ENCODE measurements around the gene COL9A3.

The COL9A3 gene

DNA sequence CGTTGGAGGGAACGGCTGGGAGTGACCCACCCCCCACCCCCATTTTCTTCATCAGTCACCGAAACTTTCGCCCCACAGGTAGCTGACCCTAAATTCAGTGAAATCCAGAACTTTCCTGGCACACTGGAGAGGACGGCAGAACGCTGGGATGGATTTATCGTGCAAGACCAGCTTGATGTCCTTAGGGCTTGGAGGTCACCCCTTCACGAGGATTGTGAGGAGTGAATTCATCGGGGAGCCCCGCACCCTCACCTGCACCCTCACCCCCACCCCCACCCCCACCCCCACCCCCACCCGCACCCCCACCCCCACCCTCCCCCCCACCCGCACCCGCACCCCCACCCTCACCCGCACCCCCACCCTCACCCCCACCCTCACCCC lies 58.1 kb downstream of the COL9A3 start:
- H3K14ac ChIP-seq (ENCODE audit: low read length), result no peak overlapping the region
- no peak overlapping the region for H2BK15ac ChIP-seq (ENCODE audit: low read length)
- H3K36me3 ChIP-seq (replicated peaks in 1 of 2; ENCODE audit: control insufficient read depth in 2 of 2, insufficient read depth in 2 of 2, low read length in 2 of 2), result peaks cover 2 to 3% of the 10 kb centered on the region in 2 donors
- no CpG with 5 or more reads among the region's 14 CpGs for WGBS, 2 donors (ENCODE audit: extremely low coverage in 2 of 2, insufficient read length in 2 of 2, insufficient replicate concordance in 1 of 2)
- no peak overlapping the region for H3K4ac ChIP-seq (ENCODE audit: low read length)
- no peak overlapping the region for H3K9ac ChIP-seq (ENCODE audit: low read depth, low read length, poor library complexity)
- H2BK12ac ChIP-seq (ENCODE audit: low read length), result no peak overlapping the region
- no peak overlapping the region for H2BK5ac ChIP-seq (ENCODE audit: low read length)
- peaks cover 0 to 8% of the 10 kb centered on the region in 2 donors for H3K4me1 ChIP-seq (ENCODE audit: control insufficient read depth in 2 of 2, insufficient read depth in 1 of 2, low read depth in 1 of 2, low read length in 2 of 2)
- H2AK5ac ChIP-seq (ENCODE audit: low read depth, low read length), result no peak overlapping the region
- no peak overlapping the region for H3K4me3 ChIP-seq (ENCODE audit: low read length in 2 of 2)
- no peak overlapping the region for H3K23ac ChIP-seq (ENCODE audit: low read depth, low read length, poor library complexity)
- DNase-seq (ENCODE audit: low spot score), result no peak
- no peak overlapping the region for H3K27ac ChIP-seq (replicated peaks; ENCODE audit: low read length)
- no peak overlapping the region for H2BK120ac ChIP-seq (ENCODE audit: low read depth, low read length)
- H4K8ac ChIP-seq (ENCODE audit: low read depth, low read length), result no peak overlapping the region
- no peak overlapping the region for H3K18ac ChIP-seq (ENCODE audit: low read length)
- H3K4me2 ChIP-seq (ENCODE audit: insufficient read depth, low read length, poor library complexity, severe bottlenecking), result no peak overlapping the region
- no peak overlapping the region for H2AFZ ChIP-seq (ENCODE audit: low read length)
- peaks cover 0 to 6% (median 0%) of the 10 kb centered on the region in 3 experiments for H3K27me3 ChIP-seq (ENCODE audit: control insufficient read depth in 3 of 3, insufficient read depth in 3 of 3, low read depth in 1 of 3, low read length in 3 of 3)
- H4K91ac ChIP-seq (ENCODE audit: low read depth, low read length, poor library complexity), result no peak overlapping the region
- H3K79me1 ChIP-seq (ENCODE audit: low read depth, low read length), result no peaks in the 10 kb centered on the region
- H3K9me3 ChIP-seq (replicated peaks in 1 of 2; ENCODE audit: control insufficient read depth in 2 of 2, insufficient read depth in 1 of 2, low read depth in 1 of 2, low read length in 2 of 2), result no peaks in the 10 kb centered on the region

DNA sequence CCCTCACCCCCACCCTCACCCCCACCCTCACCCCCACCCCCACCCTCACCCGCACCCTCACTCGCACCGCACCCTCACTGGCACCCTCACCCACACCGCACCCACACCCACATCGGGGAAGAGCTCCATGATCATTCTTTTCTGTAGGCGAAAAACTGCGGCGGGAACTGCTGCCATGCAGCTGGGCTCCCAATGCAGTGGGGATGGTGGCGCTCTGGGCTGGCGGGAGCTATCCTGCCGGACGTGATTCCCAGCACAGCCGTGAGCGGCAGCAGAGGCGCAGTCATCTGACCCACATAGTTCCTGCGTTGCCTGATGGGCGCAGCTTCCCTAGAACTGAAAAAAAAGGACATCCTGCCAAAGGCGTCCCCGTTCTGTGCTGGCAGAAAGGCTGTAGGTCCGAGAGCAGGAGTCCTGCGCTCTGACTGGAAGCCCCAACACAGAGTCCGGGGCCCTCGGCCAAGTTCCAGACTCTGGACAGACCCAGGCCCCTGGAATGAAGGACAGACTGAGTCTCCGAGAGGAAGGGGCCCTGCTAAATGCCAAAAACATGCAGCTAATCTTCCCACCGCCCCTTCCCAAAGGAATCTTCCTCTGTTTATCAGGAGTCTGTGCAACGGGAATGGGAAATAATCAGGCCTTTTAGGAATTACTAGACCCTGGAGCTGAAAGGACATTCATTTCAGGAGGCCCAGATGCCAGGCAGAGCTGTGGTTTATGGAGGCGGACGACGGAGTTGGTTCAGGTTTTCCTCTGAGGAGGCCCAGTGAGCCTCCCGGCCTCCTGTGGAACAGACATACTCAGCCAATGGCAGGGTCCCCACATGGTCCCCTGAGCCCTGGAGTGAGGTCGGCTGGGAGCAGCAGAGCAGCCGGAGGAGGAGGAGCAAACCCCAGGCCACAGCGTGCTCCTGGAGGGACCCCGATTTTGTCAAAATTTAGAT lies 58.8 kb downstream of the COL9A3 start:
- H2BK120ac ChIP-seq (ENCODE audit: low read depth, low read length), result no peak overlapping the region
- H3K79me1 ChIP-seq (ENCODE audit: low read depth, low read length), result no peaks in the 10 kb centered on the region
- peaks cover 3 to 10% of the 10 kb centered on the region in 2 donors for H3K36me3 ChIP-seq (replicated peaks in 1 of 2; ENCODE audit: control insufficient read depth in 2 of 2, insufficient read depth in 2 of 2, low read length in 2 of 2)
- H4K91ac ChIP-seq (ENCODE audit: low read depth, low read length, poor library complexity), result no peak overlapping the region
- H3K23ac ChIP-seq (ENCODE audit: low read depth, low read length, poor library complexity), result peak overlapping the region; percentile 65
- no peak overlapping the region for H3K14ac ChIP-seq (ENCODE audit: low read length)
- no peak overlapping the region for H3K4me2 ChIP-seq (ENCODE audit: insufficient read depth, low read length, poor library complexity, severe bottlenecking)
- H2AK5ac ChIP-seq (ENCODE audit: low read depth, low read length), result peak overlapping the region; percentile 77
- H3K4ac ChIP-seq (ENCODE audit: low read length), result no peak overlapping the region
- H3K9me3 ChIP-seq (replicated peaks in 1 of 2; ENCODE audit: control insufficient read depth in 2 of 2, insufficient read depth in 1 of 2, low read depth in 1 of 2, low read length in 2 of 2), result no peaks in the 10 kb centered on the region
- H2BK15ac ChIP-seq (ENCODE audit: low read length), result peak overlapping the region; percentile 49
- H3K4me3 ChIP-seq (ENCODE audit: low read length in 2 of 2), result no peak overlapping the region
- no peak overlapping the region for H3K9ac ChIP-seq (ENCODE audit: low read depth, low read length, poor library complexity)
- H2BK5ac ChIP-seq (ENCODE audit: low read length), result no peak overlapping the region
- peak overlapping the region; percentile 88 for H2AFZ ChIP-seq (ENCODE audit: low read length)
- no peak overlapping the region for H4K8ac ChIP-seq (ENCODE audit: low read depth, low read length)
- no CpG with 5 or more reads among the region's 34 CpGs for WGBS, 2 donors (ENCODE audit: extremely low coverage in 2 of 2, insufficient read length in 2 of 2, insufficient replicate concordance in 1 of 2)
- H2BK12ac ChIP-seq (ENCODE audit: low read length), result no peak overlapping the region
- peaks cover 0 to 6% (median 0%) of the 10 kb centered on the region in 3 experiments for H3K27me3 ChIP-seq (ENCODE audit: control insufficient read depth in 3 of 3, insufficient read depth in 3 of 3, low read depth in 1 of 3, low read length in 3 of 3)
- no peak overlapping the region for H3K18ac ChIP-seq (ENCODE audit: low read length)
- peak overlapping the region; percentile 54 for H3K27ac ChIP-seq (replicated peaks; ENCODE audit: low read length)
- DNase-seq (ENCODE audit: low spot score), result peak; percentile 14
- peaks cover 0 to 8% of the 10 kb centered on the region in 2 donors for H3K4me1 ChIP-seq (ENCODE audit: control insufficient read depth in 2 of 2, insufficient read depth in 1 of 2, low read depth in 1 of 2, low read length in 2 of 2)

DNA sequence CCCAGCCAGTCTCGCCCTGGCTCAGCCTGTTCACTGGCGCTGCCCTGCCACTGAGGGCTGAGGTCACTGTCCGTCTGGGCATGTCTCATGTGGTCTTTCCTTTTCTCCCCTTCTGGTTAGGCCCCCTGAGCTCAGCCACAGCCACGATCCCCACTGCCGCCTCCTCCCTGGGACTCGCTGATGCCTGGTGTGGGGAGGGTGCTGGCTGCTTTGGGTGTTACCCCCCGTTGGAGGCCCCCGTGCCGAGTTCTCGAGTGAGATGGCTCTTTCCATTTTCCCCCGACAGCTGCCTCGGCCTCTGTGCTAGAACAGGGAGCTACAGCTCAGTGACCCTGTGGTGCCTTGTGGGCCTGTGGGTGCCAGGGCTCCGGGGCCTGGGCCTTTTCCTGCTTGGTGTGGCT lies 59.7 kb downstream of the COL9A3 start:
- peaks cover 3 to 17% of the 10 kb centered on the region in 2 donors for H3K36me3 ChIP-seq (replicated peaks in 1 of 2; ENCODE audit: control insufficient read depth in 2 of 2, insufficient read depth in 2 of 2, low read length in 2 of 2)

More for the DNA sequence above, 59.7 kb downstream of the COL9A3 start:
- Histone ChIP-seq H4K91ac (ENCODE audit: low read depth, low read length, poor library complexity) (no peak overlapping the region), H3K27ac (replicated peaks; ENCODE audit: low read length) (no peak overlapping the region), H3K18ac (ENCODE audit: low read length) (peak overlapping the region; percentile 53), H3K9ac (ENCODE audit: low read depth, low read length, poor library complexity) (no peak overlapping the region), H3K4ac (ENCODE audit: low read length) (no peak overlapping the region), H3K14ac (ENCODE audit: low read length) (no peak overlapping the region), H3K9me3 (replicated peaks in 1 of 2; ENCODE audit: control insufficient read depth in 2 of 2, insufficient read depth in 1 of 2, low read depth in 1 of 2, low read length in 2 of 2) (no peaks in the 10 kb centered on the region), H3K4me3 (ENCODE audit: low read length in 2 of 2) (no peak overlapping the region), H2AK5ac (ENCODE audit: low read depth, low read length) (peak overlapping the region; percentile 61), H2BK12ac (ENCODE audit: low read length) (no peak overlapping the region), H2BK15ac (ENCODE audit: low read length) (peak overlapping the region; percentile 74), H3K4me2 (ENCODE audit: insufficient read depth, low read length, poor library complexity, severe bottlenecking) (no peak overlapping the region), H3K27me3 (ENCODE audit: control insufficient read depth in 3 of 3, insufficient read depth in 3 of 3, low read depth in 1 of 3, low read length in 3 of 3) (peaks cover 0 to 6% (median 0%) of the 10 kb centered on the region in 3 experiments), H3K23ac (ENCODE audit: low read depth, low read length, poor library complexity) (peak overlapping the region; percentile 16), H3K4me1 (ENCODE audit: control insufficient read depth in 2 of 2, insufficient read depth in 1 of 2, low read depth in 1 of 2, low read length in 2 of 2) (peaks cover 0 to 8% of the 10 kb centered on the region in 2 donors), H3K79me1 (ENCODE audit: low read depth, low read length) (no peaks in the 10 kb centered on the region), H2BK120ac (ENCODE audit: low read depth, low read length) (no peak overlapping the region), H4K8ac (ENCODE audit: low read depth, low read length) (no peak overlapping the region), H2BK5ac (ENCODE audit: low read length) (no peak overlapping the region), H2AFZ (ENCODE audit: low read length) (no peak overlapping the region)
- no CpG with 5 or more reads among the region's 13 CpGs for WGBS, 2 donors (ENCODE audit: extremely low coverage in 2 of 2, insufficient read length in 2 of 2, insufficient replicate concordance in 1 of 2)
- no peak for DNase-seq (ENCODE audit: low spot score)

Measured in neuronal stem cell (in vitro differentiated cells).